HG03135 (cell line): Measurements from ENCODE around the gene TMEM220.

Experiments
- ATAC-seq: cut with Tn5 transposase; IDR thresholded peaks from one replicate; pipeline ENCODE4 v1.9.1; 2021; ENCODE audit warnings: mild to moderate bottlenecking, moderate library complexity; ENCODE audit not compliant: unreplicated experiment

The TMEM220 gene

DNA sequence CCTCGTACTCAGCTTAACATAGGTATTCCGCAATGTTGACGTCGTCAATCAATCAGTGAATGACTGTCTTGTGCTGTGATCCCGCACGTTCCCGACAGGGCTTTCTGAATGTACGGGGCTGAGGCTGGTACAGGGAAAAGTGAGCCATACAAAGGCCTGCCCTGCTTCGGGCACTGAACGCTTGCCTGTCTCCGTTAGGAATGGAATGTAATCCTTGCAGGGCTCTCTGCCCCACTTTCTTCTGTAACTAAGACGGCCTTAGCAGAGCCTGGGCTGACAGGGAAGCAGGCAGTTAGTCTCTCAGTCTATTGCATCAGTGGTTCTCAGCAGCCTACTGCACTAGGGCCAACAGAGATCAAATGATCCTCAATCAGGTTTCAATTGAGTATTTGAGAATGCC is 56.5 kb downstream of the TMEM220 start:
- ATAC-seq = no peak

DNA sequence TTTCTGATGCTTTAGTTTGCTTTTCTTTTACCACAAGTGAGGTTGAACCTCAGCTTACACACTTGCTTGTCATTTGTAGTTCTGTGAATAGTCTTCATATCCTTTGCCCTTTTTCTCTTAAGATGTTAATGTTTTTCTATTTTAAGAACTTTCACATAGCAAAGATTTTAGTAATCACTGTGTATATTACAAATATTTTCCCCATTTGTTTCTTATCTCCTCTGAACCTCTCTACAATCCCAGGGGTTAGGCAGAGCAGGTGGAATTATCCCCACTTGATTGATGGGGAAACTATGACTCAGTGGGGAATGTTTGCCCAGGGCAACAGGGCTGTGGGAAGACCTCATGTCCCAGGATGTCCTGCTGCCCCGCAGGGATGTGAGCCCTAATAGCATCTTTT is 61.0 kb downstream of the TMEM220 start:
- ATAC-seq = no peak

DNA sequence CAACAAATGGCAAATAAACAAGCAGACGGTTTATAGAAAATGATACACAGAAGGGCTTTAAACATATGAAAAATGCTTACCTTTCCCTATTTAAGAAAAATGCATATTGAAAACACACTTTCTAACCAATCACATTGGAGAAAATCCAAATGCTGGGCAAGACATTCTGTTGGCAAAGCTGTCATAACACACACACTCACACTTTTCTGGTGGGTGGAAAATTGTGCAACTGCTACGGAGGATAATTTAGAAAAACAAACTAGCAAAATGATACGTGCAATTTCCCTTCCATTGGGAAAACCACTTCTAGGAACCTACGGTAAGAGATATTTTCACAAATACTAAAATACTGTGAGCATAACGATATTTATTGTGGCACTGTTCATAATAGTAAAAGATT is 62.9 kb downstream of the TMEM220 start:
- no peak for ATAC-seq

DNA sequence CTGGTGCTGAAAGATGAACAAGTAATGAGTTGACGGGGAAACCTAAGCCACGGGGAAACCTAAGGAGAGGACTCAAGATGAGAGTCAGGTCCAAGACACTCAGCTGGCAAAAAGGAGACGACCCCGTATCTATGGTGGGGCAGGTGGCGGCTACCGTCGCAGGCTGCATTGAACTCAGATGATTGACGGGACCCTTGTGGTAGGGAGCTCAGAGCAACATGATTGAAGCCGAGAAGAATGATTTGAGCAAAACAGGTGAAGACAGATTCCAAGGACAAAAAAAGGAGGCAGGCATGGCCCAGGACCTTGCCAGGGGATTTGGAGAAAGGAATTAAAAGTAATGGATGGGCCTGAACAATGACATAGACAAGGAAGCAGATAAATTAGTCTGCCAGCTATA is 65.3 kb downstream of the TMEM220 start:
- ATAC-seq = no peak
